GM18499 (cell line): ENCODE results near the gene HYAL3.
"Not testable (repeated sequence)": the region's sequence is repeated elsewhere in the genome, so short reads cannot be mapped to it uniquely, and the experiment has no call there.

Experiments
- ATAC-seq: cut with Tn5 transposase; IDR thresholded peaks from one replicate; pipeline ENCODE4 v1.9.1; 2021; ENCODE audit warnings: moderate number of reproducible peaks; ENCODE audit not compliant: insufficient read depth, unreplicated experiment

The HYAL3 gene

DNA sequence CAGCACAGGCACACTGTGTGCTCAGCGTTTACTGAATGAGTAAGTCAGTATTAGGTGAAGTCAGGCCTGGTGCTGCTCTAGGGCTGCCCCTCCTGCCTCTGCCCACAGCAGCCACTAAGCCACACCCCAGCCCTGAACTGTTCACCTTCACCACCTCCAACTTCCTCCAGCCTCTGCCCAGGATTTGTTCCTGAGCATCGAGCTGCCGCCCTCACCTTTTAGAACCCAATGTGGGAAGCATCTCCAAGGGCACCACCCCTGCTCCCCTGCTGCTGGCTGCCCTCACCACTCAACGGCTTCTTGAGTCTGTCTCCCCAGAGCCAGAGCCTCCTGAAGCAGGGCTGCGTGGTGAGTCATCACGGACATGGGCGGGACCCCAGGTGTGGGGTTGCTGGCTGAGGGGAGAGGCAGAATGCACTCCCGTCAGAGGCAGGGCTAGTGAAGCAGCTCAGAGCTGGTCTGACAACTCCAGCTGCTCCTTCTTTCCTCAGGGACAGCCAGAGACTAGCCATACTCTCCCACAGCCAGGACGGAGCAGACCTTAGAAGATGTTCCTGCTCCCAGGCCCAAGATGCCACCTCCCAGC is 17.5 kb upstream of the HYAL3 start:
- ATAC-seq, result no peak

- ATAC-seq, result no peak
Measured at GRCh38 chr3:50314816-50315215, 15.6 kb upstream of the HYAL3 start.

DNA sequence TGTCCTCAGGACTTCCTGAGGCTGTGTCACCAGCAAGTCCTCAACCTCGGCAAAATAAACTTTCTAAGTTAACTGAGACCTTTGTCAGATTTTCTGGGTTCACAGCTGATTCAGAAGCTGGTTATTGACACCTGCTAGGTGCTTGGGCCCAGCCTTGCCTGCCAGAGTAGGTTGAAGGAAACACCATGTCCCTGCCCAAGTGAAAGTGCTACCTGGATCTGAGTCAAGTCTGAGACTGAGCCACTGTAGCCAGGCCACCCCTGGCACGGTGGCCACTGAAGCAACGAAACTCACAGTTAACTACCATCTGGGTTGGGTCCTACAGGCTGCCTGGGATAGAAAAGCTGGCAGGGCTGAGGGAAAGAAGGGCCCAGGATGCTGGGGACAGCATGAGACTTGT is 15.1 kb upstream of the HYAL3 start:
- ATAC-seq, result no peak

DNA sequence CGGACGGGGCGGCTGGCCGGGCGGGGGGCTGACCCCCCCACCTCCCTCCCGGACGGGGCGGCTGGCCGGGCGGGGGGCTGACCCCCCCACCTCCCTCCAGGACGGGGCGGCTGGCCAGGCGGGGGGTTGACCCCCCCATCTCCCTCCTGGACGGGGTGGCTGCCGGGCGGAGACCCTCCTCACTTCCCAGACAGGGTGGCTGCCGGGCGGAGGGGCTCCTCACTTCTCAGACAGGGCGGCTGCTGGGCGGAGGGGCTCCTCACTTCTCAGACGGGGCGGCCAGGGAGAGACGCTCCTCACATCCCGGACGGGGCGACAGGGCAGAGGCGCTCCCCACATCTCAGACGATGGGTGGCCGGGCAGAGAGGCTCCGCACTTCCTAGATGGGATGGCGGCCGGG is 12.8 kb upstream of the HYAL3 start:
- not testable (repeated sequence) for ATAC-seq

DNA sequence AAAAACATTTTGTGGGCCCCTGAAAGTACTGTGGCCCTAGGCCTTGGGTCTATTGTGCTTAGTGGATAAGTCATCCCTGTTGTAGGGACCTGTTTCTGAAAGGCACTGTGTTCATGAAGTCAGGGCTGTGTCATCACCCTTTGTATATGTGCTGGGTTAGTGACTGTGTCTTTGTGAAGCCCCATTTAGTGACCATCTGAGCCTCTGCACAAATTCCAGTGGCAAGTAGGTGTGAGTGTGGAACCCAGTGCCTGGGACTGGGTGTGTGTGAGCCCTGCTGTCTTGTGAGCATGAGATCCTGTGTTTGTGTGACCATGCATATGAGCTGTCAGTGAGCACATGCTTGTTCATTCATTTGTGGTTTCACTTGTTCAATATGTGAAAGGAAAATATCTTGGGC is 5.4 kb upstream of the HYAL3 start:
- no peak for ATAC-seq

GRCh38 chr3:50303013-50303815 is 4.0 kb upstream of the HYAL3 start, which contains the start of gene HYAL1:
Gene HYAL1, minus strand, starts transcription at chr3:50303574. Its CDS starts 618 bp downstream, at chr3:50302956.
- no peak for ATAC-seq

DNA sequence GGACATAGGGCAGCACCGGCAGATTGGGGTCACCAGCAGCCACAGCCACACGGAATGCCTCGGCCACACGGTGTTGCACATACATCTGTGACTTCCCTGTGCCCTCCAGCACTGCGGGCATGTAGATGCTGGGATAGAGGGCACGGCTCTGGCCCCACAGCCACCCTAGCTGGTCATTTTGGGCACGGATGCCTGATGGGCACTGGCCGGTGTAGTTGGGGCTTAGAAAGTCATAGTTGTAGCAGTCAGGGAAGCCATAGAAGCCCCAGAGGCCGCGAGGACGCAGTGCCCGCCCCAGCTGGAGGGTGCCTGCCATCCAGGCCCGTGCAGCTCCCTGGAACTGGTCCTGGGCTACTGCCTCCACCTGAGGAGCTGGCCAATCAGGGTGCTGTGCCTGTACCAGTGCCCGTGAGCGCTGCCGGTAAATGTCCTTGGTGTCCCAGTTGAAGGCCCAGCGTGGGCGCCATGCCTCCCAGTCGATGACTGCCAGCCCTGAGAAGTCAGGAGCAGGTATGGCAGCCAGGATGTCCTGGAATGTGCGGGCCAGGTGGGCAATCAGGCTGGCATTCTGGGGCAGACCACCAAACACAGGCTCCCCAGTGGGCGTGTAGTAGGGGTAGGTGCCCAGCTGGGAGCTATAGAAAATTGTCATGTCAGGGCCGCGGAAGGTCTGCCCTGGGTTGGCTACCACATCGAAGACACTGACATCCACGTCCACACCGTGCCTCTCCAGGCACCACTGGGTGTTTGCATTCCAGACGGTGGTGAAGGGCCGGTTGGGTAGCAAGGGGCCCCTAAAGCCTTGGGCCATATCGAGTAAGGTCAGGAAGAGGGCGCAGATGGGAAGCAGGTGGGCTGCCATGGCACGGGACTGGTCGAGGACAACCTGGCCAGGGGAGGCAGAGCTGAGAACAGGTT is 3.1 kb upstream of the HYAL3 start:
- ATAC-seq, result no peak

DNA sequence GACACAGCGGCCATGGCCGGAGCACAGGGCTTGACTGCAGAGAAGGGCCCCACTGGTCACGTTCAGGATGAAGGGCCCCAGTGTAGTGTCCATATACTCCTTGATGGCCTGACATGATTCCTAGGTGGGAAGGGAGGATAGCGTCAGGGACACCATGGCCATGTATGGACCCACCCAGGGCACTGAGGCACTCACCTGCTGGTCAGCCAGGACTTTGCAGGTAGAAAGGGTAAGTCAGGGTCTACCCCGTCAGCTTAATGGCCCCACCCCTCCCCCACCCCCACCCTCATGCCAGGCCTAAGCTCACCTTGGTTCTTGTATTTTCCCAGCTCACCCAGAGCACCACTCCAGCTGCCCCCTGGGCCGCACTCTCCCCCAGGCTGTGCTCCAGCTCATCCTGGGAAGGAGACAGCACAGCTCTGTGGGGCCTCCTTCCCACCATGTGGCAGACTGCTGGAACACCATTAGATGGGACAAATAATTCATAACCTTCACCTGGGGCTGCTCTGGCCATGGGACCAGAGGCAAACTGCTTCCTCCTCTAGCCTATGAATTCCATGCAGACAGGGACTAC is 1.6 kb upstream of the HYAL3 start:
- no peak for ATAC-seq

DNA sequence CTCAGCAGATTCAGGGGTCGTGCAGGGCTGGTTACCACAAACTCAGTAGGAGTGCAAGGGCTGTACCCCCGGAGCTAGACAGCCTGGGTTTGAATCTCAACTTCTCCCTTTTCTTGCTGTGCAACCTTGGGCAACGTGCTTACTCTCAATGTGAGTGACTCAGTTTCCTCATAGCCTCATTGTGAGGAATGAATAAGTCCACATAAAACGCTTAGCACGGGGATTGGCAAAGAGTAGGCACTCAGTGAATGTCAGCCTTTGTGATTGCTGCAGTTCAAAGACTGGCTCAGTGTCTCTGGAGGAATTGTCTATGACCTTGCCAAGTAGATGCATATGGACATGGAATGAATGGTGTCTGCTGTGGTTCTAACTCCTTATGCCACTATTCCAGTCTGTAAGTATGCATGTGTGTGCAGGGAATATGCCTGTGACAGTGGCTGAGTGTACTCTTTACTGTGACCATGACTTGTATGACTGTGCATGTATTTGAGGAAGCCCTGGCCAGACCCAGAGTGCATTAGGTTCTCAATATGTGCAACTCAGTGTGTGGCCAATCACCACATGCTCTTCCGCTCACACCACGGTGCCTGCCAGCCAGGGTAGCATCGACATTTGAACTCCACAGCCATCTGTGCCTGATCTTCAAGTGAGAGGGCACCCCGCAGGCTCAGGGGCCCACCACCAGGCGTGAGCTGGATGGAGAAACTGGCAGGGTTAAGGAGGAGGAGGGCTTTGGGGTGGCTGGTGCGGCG is 900 bp upstream of the HYAL3 start:
- no peak for ATAC-seq

DNA sequence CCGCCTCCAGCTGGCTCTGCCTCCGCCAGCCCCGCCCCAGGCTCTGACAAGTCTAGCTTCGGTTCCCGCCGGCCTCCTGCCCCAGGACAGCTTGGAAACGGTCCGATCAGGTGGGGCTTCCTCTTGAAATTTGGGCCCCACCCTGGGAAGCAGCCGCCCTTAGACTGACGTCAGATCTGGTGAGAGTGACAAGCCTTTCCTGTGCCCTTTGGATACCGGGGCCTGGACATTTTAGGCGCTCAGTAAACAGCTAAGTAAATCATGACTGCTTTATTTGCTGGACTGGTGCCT is 378 bp upstream of the HYAL3 start:
- ATAC-seq, result no peak

GRCh38 chr3:50297896-50298725 is 1.1 kb downstream of the HYAL3 start:
- ATAC-seq, result no peak

DNA sequence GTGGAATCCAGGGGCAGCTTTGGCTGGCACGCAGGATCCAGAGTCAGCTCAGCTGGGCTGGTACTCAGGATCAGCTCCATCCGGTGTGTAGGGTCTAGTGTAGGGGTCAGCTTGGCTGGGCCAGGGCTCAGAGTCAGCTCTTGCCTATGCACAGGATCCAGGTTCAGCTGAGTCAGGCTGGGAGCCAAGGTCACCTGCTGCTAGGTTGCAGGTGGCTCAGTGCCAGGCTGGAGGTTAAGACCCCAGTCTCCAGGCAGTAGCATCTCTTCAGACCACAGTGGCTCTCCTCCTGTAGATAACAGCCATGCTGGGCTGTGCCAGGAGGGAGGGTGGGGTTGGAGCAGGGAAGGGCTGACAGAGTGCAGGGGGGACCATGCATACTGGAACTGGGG is 1.8 kb downstream of the HYAL3 start:
- no peak for ATAC-seq

DNA sequence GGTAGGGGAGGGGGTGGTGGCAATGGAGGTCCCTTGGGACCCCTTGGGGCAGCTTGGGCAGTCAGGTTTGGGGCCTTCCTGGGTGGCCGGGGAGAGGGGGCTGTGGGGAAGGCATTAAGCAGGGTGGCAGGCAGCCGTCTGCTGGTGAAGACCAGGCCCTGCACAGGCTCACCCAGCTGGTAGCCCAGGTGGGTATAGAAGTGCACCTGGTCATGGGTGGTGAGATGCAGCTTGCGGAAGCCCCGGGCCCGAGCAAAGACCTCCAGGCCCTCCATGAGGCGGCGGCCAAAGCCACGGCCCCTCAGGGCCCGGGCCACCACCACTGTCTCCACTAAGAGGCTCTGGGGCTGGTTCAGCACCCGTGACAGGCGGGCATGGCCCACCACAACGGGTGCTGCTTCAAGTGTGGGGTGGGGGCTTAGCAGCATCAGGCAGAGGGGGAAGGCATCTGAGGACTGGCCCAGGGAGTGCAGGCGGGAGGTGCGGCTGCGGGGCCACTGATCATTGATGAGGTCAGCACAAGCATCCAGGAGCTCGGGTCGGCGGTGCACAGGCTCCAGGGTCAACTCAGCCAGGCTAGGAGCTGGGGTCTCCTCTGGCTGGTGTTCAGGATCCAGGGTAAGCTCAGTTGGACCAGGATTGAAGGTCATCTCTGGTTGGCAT is 2.4 kb downstream of the HYAL3 start:
- no peak for ATAC-seq

DNA sequence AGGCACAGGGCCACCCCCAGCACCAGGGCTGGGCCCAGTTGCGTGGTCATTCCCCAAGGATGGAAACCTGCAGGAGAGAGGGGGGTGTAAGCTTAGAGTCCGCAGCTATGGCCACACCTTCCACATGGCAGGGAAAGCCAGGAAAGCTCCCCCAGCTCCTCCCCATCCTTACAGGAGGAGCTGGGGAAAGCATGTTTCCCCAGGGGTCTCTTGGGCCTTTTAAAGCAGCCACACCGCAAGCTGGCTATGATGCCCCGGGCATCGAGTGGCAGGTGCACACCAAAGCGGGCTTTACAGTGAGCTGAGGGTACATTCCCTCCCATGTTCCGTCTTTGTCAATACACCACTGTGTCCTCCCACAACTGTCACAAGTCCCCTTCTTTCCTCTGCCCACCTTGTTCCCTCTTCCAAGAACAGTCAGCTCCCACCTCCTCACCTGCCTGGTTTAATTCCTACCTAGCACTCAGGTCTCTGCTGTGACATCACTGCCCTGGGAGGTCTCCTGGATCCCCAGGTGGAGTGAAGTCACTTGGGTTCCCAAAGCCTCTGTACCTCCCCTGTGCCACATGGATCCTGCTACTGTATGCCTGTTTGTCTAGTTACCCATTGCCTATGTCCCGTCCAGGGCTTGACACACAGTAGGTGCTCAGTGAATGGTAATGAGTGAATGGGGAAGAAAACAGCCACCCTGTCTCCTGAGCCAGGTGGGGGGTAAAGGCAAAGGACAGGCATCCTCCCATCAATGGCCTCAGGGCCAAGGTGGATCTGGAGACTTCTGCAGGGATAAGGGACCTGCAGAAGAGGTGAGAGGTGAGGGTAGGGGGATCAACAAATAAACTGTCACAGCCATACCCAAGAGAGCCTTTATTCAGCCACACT is 3.4 kb downstream of the HYAL3 start:
- no peak for ATAC-seq

- ATAC-seq, result no peak
Measured at GRCh38 chr3:50294492-50295403, 4.5 kb downstream of the HYAL3 start.

GRCh38 chr3:50294089-50294488 is 5.1 kb downstream of the HYAL3 start:
- ATAC-seq, result no peak
